ENCODE measurements around the gene DAPK2. TPM values are rescaled to one million over a fixed set of nuclear protein-coding genes. Genes with fewer than 3 reads are reported as not detected.

The DAPK2 gene
- total and polyA plus RNA-seq, 4 donors = 4.0 to 6.7 (median 6.7) TPM

- no peak overlapping the region for H3K27ac ChIP-seq (ENCODE audit: low read depth, low read length)
- H3K4me1 ChIP-seq (ENCODE audit: control insufficient read depth, insufficient read depth, low read length) = peaks cover 9% of the 10 kb centered on the region
- H3K4me3 ChIP-seq (ENCODE audit: low read depth, low read length) = no peak overlapping the region
- no peak for DNase-seq (ENCODE audit: low read depth in 4 of 6, low spot score in 6 of 6)
- H3K27me3 ChIP-seq (ENCODE audit: control insufficient read depth, insufficient read depth, low read length) = no peaks in the 10 kb centered on the region
- H3K9me3 ChIP-seq (ENCODE audit: control insufficient read depth, insufficient read depth, low read length) = no peaks in the 10 kb centered on the region
- whole genome bisulfite sequencing (ENCODE audit: insufficient coverage) = 87% methylated on average over 5 of the region's 7 CpGs
- no peaks in the 10 kb centered on the region for H3K36me3 ChIP-seq (ENCODE audit: control insufficient read depth, insufficient read depth, low read length)
These were observed 104.4 kb downstream of the DAPK2 start for GRCh38 chr15:63941698-63942465.

GRCh38 chr15:63940966-63941620, 105.2 kb downstream of the DAPK2 start:
- 53% methylated on average over 3 of the region's 4 CpGs for WGBS (ENCODE audit: insufficient coverage)
- Histone ChIP-seq H3K36me3 (ENCODE audit: control insufficient read depth, insufficient read depth, low read length) (no peaks in the 10 kb centered on the region), H3K4me1 (ENCODE audit: control insufficient read depth, insufficient read depth, low read length) (peaks cover 9% of the 10 kb centered on the region), H3K27me3 (ENCODE audit: control insufficient read depth, insufficient read depth, low read length) (no peaks in the 10 kb centered on the region), H3K4me3 (ENCODE audit: low read depth, low read length) (no peak overlapping the region), H3K9me3 (ENCODE audit: control insufficient read depth, insufficient read depth, low read length) (no peaks in the 10 kb centered on the region), H3K27ac (ENCODE audit: low read depth, low read length) (no peak overlapping the region)
- DNase-seq (ENCODE audit: low read depth in 4 of 6, low spot score in 6 of 6) = peak in 1 of 6 donors; percentile 63

GRCh38 chr15:63939531-63940130, 106.7 kb downstream of the DAPK2 start:
- Histone ChIP-seq H3K9me3 (ENCODE audit: control insufficient read depth, insufficient read depth, low read length) (no peaks in the 10 kb centered on the region), H3K4me3 (ENCODE audit: low read depth, low read length) (no peak overlapping the region), H3K4me1 (ENCODE audit: control insufficient read depth, insufficient read depth, low read length) (peaks cover 4% of the 10 kb centered on the region), H3K27ac (ENCODE audit: low read depth, low read length) (peak overlapping the region; percentile 22), H3K27me3 (ENCODE audit: control insufficient read depth, insufficient read depth, low read length) (no peaks in the 10 kb centered on the region), H3K36me3 (ENCODE audit: control insufficient read depth, insufficient read depth, low read length) (no peaks in the 10 kb centered on the region)
- WGBS (ENCODE audit: insufficient coverage) = 58% methylated on average over 4 of the region's 4 CpGs
- DNase-seq (ENCODE audit: low read depth in 4 of 6, low spot score in 6 of 6) = no peak

- H3K27ac ChIP-seq (ENCODE audit: low read depth, low read length) = no peak overlapping the region
These were observed 107.7 kb downstream of the DAPK2 start for GRCh38 chr15:63938486-63939061.

GRCh38 chr15:63933522-63933921, 112.8 kb downstream of the DAPK2 start:
- H3K4me1 ChIP-seq (ENCODE audit: control insufficient read depth, insufficient read depth, low read length) = no peaks in the 10 kb centered on the region
- H3K27me3 ChIP-seq (ENCODE audit: control insufficient read depth, insufficient read depth, low read length) = no peaks in the 10 kb centered on the region
- 87% methylated on average over 2 of the region's 5 CpGs for WGBS (ENCODE audit: insufficient coverage)
- H3K36me3 ChIP-seq (ENCODE audit: control insufficient read depth, insufficient read depth, low read length) = no peaks in the 10 kb centered on the region
- no peaks in the 10 kb centered on the region for H3K9me3 ChIP-seq (ENCODE audit: control insufficient read depth, insufficient read depth, low read length)
- no peak overlapping the region for H3K27ac ChIP-seq (ENCODE audit: low read depth, low read length)
- no peak overlapping the region for H3K4me3 ChIP-seq (ENCODE audit: low read depth, low read length)
- no peak for DNase-seq (ENCODE audit: low read depth in 4 of 6, low spot score in 6 of 6)

More at GRCh38 chr15:63938486-63939061, 107.7 kb downstream of the DAPK2 start:
- WGBS (ENCODE audit: insufficient coverage) = 88% methylated on average over 2 of the region's 6 CpGs
- Histone ChIP-seq H3K4me3 (ENCODE audit: low read depth, low read length) (no peak overlapping the region), H3K9me3 (ENCODE audit: control insufficient read depth, insufficient read depth, low read length) (no peaks in the 10 kb centered on the region), H3K27me3 (ENCODE audit: control insufficient read depth, insufficient read depth, low read length) (no peaks in the 10 kb centered on the region), H3K36me3 (ENCODE audit: control insufficient read depth, insufficient read depth, low read length) (no peaks in the 10 kb centered on the region), H3K4me1 (ENCODE audit: control insufficient read depth, insufficient read depth, low read length) (peaks cover 4% of the 10 kb centered on the region)
- DNase-seq (ENCODE audit: low read depth in 4 of 6, low spot score in 6 of 6) = no peak

- no peak overlapping the region for H3K4me3 ChIP-seq (ENCODE audit: low read depth, low read length)
These were observed 114.7 kb downstream of the DAPK2 start for GRCh38 chr15:63931556-63931955.

GRCh38 chr15:63930034-63930433, 116.3 kb downstream of the DAPK2 start:
- Histone ChIP-seq H3K36me3 (ENCODE audit: control insufficient read depth, insufficient read depth, low read length) (no peaks in the 10 kb centered on the region), H3K4me3 (ENCODE audit: low read depth, low read length) (no peak overlapping the region), H3K27ac (ENCODE audit: low read depth, low read length) (no peak overlapping the region), H3K27me3 (ENCODE audit: control insufficient read depth, insufficient read depth, low read length) (no peaks in the 10 kb centered on the region), H3K4me1 (ENCODE audit: control insufficient read depth, insufficient read depth, low read length) (peaks cover 13% of the 10 kb centered on the region), H3K9me3 (ENCODE audit: control insufficient read depth, insufficient read depth, low read length) (no peaks in the 10 kb centered on the region)
- no peak for DNase-seq (ENCODE audit: low read depth in 4 of 6, low spot score in 6 of 6)
- WGBS (ENCODE audit: insufficient coverage) = 100% methylated on average over 3 of the region's 7 CpGs

More at GRCh38 chr15:63931556-63931955, 114.7 kb downstream of the DAPK2 start:
- no peaks in the 10 kb centered on the region for H3K4me1 ChIP-seq (ENCODE audit: control insufficient read depth, insufficient read depth, low read length)
- H3K9me3 ChIP-seq (ENCODE audit: control insufficient read depth, insufficient read depth, low read length) = no peaks in the 10 kb centered on the region
- no peaks in the 10 kb centered on the region for H3K36me3 ChIP-seq (ENCODE audit: control insufficient read depth, insufficient read depth, low read length)
- WGBS (ENCODE audit: insufficient coverage) = 80% methylated on average over 4 of the region's 4 CpGs
- no peaks in the 10 kb centered on the region for H3K27me3 ChIP-seq (ENCODE audit: control insufficient read depth, insufficient read depth, low read length)
- H3K27ac ChIP-seq (ENCODE audit: low read depth, low read length) = no peak overlapping the region
- DNase-seq (ENCODE audit: low read depth in 4 of 6, low spot score in 6 of 6) = no peak

GRCh38 chr15:63928185-63928842, 118.0 kb downstream of the DAPK2 start:
- no peak overlapping the region for H3K27ac ChIP-seq (ENCODE audit: low read depth, low read length)
- 90% methylated on average over 2 of the region's 2 CpGs for WGBS (ENCODE audit: insufficient coverage)

More at GRCh38 chr15:63928185-63928842, 118.0 kb downstream of the DAPK2 start:
- Histone ChIP-seq H3K27me3 (ENCODE audit: control insufficient read depth, insufficient read depth, low read length) (no peaks in the 10 kb centered on the region), H3K4me3 (ENCODE audit: low read depth, low read length) (no peak overlapping the region), H3K4me1 (ENCODE audit: control insufficient read depth, insufficient read depth, low read length) (peaks cover 13% of the 10 kb centered on the region), H3K9me3 (ENCODE audit: control insufficient read depth, insufficient read depth, low read length) (no peaks in the 10 kb centered on the region), H3K36me3 (ENCODE audit: control insufficient read depth, insufficient read depth, low read length) (peaks cover 3% of the 10 kb centered on the region)
- no peak for DNase-seq (ENCODE audit: low read depth in 4 of 6, low spot score in 6 of 6)
